ENCODE results near the gene MAP6D1.

DNA sequence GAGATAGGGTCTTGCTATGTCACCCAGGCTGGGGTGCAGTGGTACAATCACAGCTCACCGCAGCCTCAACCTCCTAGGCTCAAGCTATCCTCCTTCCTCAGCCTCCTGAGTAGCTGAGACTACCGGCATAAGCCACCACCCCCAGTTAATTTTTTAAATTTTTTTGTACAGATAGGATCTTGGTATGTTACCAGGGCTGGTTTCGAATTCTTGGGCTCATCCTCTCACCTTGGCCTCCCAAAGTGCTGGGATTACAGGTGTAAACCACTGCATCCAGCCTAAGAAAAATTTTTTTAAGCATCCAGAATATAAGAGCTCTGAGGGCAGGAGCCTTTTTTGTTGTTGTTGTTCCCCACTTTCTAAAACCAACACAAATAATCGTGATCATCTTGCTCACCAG, 14.4 kb upstream of the MAP6D1 start:
- TF ChIP-seq EZH2 (IDR thresholded peaks at IDR 0.05; ENCODE audit: borderline replicate concordance, low read depth, low read length, poor library complexity, severe bottlenecking) = no peak
- TF ChIP-seq CTCF (conservative IDR thresholded peaks at IDR 0.05; ENCODE audit: low read depth, low read length) = no peak

Data from A673 (cell line).